Activated T-cell treated with anti-CD3 and anti-CD28 coated beads, Interleukin-2, amount 50 U/mL, for 48 hours (primary cell): Measurements from ENCODE around the gene PCP2.

Source experiments
- DNase-seq, 2 experiments: peaks; one replicate each; pipeline ENCODE4 v3.0.0-alpha.2; 2020

Gene PCP2

DNA sequence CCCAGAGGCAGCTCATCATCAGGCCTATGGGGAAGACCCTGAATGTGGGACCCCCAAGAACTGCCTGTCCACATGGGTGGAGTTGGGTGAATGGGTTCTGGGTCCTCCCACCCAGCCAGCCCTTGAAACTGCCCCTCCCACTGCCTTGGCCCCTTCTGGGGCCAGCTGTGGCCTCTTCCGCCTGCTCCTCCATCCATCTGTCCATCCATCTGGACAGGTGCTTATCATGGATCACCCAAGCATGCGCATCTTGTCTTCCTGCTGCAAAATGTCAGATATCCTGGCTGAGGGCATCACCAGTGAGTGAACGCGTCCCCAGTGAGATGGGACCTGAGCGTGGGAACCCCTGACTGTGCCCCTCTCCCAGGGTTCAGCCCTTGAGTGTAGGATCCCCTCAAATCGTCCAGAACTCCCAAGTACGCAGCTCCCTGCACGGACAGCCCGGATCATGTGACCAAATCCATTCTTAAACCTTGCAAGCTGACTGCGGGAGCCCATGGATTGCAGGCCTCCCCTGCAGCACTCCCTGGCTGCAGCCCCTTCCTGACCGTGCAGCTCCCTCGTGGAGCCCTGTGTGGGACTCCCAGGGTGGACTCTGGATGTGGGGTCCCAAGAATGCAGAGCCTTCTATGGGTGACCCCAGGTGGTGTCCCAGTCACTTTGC, 5.4 kb upstream of the PCP2 start:
- DNase-seq: no peak

DNA sequence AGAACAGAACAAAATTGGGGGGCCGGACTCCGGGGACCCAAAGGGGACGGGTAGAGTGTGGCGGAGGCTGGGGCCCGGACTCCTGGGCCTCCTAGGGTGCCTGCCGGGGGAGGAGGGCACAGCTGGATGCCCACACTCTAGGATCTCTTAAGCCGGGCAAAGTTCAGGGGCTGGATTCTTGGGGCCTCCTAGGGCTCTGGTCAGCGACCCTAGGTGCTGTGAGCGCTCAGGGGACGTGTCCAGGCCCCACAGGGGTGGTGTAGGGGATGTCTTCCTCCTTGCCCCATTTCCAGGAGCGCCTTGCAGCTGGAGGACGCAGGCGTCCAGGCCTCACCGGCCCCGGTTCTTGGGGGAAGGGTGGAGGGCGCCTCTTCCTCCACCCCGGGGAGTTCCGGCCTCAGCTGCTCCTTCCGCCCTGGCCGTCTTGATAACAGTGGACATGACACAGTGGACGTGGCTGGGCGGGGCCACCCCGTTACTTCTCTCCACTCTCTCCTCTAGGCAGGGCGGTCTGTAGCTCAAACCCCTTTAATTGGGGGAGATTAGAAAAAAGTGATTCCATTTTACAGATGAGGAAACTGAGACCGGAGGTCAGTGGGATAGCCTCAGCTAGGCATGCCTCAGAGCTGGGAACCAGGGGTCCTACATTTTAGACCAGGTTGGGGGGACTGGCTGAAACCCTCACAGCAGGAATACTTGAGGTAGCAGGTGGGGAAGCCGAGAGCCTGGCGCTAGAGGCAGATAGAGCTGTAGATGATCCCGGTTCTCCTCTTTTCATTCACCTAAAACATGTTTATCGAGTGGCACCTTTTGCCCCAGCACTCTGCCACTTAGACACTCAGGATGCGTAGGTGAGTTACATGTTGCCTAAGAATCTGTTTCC, 4.1 kb upstream of the PCP2 start:
- no peak for DNase-seq

DNA sequence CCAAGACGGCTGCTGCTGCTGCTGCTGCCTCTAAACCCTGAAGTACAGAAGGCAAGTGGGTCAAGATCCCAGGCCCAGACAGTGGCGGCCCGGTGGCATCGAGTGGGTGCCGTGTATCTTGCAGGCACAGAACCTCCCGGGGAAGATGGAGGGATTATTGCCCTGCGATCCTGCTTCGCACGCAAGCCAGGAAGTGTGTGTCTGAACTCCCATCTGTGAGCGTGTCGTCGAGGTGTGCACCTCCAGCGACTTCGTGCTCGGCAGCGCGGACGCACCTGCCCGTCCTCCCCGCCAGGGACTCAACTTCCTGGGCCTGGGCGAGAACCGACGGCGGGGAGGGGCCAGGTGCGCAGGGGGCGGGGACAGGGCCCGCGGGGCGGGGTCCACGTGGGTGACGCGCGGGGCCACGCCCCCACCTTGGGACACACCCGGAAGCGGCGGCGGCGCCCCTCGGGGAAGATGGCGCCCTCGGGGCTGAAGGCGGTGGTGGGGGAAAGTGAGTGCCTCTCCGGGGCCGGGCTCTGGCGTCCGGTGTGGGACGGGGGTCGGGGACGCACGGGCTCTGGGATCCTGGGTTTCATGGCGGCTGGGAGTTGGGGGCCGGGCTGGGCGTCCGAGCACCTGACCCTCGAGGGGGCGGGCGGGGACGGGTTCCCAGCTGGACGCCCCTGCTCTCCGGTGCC, 3.3 kb upstream of the PCP2 start, which contains the start of gene STXBP2:
STXBP2 (plus strand) TSS at position 420 of the 683 bp plus-strand sequence; CDS start at position 460, 40 bp downstream.
- peak; percentile 95 to 97 for DNase-seq

DNA sequence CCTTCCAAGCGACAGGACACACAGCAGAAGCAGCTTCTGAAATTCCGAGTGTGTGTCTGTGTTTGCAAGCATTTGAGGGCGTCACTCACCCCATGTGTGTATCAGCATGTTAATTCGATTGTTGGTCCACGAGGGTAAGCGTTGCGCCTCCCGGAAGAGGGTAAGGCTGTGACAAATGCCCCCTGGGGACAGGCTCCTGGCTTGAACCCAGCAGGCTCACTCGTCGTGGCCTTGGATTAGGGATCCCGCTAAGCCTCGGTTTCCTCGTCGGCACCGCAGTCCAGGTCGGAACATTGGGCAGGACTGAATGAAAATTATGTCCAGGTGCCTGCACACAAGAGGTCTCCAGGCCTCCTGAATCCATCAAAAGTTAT, 2.8 kb upstream of the PCP2 start:
- DNase-seq: no peak

DNA sequence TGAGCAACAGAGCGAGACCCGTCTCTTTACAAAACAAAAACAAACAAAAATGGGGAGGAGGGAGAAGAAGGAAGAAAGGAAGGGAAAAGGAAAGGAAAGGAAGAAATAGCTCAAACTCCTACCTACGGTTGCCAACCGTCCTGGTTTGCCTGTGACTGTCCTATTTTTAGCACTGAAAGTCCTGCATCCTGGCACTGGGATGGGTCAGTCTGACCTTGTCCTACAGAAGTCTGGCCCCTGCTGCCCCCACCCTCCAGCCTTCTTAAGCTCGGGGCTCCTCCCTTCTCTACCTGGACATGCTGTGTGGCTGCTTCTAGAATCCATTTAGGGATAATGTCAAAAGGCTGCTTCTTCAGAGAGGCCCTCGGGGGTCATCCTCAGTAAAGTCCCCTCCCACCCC, 2.2 kb upstream of the PCP2 start:
- DNase-seq: no peak

DNA sequence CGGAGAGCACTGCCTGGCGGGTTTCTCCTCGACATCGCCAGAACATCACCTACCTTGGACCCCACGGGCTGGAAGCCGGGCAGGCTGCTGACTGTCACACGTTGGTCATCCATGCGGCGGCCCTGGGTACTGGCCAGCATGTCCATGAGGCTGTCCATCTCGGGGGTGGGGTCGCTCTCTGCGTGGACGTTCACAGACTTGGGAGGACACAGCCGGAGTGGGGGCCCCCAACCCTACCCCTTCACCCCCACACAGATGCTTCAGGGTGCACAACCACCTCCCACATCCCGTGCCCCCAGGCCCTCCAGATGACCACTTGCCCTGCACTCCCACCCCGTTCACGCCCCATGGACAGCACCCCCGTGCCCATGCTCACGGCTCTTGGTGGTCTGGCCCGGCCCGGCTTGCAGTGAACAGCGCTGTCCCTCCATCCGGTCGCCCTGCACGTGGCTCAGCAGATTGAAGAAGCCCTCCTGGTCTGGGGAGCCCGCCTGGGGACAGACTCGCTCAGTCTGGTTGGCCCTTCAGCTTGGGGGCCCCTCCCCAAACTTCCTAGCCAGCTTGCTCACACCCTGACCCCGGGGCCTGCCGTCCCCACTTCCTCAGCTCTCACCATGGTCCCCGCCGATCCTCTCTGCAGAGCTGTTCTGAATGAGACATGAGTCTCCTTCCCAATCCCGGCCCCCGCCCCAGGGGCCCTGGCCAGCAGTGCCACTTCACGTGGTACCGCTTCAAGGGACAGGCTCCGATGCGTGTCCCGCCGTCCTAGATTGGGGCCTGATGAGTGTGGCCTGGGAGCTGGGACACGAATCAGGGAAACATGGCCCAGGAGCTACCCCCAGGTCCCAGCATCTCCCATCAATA, 947 bp downstream of the PCP2 start:
- DNase-seq: no peak

DNA sequence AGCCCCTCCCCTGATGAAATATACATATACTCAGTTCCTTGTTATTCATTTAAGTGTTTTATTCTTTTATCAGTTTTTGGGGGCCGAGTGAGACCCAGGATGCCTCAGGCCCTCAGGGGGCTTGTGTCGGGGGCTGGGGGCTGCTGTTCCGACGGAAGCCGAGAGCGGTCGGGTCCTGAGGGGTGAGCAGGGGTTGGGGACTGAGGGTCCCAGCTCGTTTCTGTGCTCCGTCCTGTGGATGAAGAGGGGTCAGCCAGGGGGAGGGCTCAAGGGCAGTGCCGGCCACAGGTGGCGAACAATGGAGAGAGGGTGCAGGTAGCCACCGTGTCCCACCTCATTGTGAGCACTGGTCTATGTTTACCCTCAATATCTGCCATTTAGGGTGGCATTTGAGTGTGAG, 1.9 kb downstream of the PCP2 start:
- DNase-seq: no peak

DNA sequence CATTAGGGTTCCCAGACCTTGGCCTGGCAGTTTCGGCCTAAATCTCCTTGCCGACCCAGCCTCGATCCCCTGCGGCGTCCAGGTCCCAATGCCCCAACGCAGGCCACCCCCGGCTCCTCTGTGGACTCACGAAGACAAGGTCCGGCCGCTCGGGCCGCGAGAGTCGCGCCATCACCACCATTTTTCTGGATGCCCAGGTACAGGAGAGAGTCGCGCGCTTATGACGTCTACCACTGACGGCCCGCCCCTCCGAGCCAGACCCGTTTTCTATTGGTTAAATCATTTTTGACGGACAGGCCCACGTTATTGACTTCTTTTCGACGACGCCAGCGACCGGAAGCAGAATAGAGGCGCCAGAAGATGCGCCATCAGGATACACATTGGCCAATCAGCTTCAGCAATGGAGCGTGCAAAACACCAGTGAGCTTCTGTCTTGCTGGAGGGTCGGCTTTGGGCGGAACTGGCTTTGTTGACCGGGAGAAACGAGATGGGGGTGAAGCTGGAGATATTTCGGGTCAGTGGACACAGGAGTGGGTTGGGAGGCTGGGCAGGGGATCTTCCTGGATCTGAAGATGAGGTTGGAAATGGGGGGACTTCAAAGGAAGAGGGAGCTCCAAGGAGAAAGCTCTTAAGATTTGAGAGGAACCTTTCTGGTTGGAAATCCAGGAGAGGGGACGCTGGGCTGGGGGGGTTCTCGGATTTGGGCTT, 4.0 kb downstream of the PCP2 start, which contains the start of the genes PET100 and XAB2:
PET100 (plus strand) TSS at position 447 of the 708 bp plus-strand sequence; CDS start at position 488, 41 bp downstream.
XAB2 (minus strand) TSS at position 199 of the 708 bp plus-strand sequence; CDS start at position 181, 18 bp downstream.
- peak; percentile 95 to 96 for DNase-seq

DNA sequence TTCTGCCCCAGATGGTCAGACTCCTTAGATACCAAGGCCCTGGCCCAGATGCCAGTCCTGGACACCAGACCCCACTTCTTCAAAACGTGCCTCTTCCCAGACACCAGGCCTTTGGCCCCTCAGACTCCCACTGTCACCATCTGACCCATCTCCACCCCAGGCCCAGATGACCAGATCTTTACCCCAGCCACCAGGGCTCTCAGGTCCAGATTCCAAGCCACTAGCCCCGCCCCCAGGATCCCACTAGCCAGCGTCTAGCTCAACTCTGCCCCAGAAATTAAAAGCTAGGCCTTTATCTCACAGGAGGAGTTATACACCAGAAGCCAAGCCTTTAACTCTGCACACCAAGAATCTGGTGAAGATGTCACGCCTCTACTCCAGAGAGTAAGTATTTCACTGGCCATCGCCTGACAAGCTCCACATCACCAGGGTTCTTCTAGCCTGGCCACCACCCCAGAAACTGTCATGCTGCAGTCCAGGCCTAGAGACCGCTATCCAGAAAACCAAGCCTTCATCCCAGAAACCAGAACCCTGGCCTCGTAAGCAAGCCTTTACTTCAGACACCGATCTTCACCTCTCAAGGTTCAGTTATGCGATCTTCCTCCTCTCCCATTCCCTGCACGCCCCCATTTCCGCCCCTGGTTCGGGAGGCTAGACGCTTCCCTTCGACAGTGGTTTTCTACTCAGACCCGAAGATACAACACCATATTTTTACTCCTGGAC, 4.8 kb downstream of the PCP2 start:
- DNase-seq: no peak

DNA sequence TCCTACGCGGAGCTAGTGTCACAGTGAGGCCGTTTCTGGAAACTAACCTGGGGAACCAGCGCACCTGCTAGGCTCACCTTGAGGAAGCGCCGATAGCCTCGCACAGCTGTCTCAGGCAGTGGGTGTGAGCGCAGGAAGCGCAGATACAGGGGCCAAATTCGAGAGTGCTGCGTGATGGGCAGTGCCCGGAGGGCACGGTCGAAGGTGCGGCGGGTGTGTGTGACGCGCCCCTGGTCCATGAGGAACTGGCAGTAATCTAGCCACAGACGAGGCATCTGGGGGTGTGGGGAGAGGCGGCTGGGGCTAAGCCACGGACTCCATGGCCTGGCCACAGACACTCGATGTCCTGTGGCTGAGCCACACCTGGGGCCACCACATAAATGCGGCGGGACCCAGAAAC, 6.4 kb downstream of the PCP2 start:
- no peak for DNase-seq

DNA sequence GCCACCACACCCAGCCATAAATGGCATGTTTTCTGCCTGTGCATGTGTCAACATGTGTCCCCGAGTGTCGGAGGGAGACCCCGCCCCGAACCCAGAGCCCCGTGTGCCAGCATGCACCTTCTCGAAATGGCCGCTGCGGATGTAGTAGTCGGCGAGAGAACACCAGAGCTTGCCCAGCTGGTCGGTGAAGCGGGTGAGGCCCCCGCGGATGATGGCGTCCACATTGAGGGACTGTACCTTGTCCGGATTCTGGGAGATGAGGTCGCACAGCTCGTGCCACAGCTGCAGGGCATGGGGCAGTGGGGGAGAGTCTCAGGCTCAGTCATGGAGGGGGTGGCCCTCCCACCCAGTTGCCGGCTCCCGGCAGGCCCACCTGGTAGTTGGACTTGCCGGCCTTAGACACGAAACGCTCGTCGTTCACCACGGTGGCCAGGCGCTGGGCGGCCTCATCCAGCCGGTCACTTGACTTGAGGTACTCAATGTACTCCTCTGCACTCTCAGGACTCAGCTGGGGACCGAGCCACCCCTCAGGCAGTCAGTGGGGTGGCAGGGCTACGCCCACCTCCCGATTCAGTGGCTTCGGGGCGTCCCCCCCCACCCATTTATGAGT, 7.7 kb downstream of the PCP2 start:
- no peak for DNase-seq

DNA sequence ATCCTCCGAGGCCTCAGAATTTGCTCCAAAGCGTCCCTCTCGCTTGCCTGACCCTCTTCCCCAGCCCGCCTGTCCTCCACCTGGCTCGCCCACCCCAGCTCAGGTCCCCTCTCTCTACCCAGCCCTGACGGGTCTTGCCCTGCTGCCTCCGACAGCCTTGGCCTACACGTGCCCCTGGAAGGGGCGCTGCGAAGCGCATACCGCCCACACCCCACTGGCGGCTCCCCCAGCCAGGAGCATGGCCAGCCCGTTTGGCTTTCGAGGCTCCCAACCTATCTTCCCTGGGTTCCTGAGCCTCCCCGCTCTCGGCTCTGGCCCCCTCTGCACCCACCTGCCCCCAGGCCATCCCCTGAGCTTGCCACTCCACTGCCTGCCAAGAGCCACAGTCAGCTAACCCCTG, 8.7 kb downstream of the PCP2 start:
- DNase-seq: no peak

DNA sequence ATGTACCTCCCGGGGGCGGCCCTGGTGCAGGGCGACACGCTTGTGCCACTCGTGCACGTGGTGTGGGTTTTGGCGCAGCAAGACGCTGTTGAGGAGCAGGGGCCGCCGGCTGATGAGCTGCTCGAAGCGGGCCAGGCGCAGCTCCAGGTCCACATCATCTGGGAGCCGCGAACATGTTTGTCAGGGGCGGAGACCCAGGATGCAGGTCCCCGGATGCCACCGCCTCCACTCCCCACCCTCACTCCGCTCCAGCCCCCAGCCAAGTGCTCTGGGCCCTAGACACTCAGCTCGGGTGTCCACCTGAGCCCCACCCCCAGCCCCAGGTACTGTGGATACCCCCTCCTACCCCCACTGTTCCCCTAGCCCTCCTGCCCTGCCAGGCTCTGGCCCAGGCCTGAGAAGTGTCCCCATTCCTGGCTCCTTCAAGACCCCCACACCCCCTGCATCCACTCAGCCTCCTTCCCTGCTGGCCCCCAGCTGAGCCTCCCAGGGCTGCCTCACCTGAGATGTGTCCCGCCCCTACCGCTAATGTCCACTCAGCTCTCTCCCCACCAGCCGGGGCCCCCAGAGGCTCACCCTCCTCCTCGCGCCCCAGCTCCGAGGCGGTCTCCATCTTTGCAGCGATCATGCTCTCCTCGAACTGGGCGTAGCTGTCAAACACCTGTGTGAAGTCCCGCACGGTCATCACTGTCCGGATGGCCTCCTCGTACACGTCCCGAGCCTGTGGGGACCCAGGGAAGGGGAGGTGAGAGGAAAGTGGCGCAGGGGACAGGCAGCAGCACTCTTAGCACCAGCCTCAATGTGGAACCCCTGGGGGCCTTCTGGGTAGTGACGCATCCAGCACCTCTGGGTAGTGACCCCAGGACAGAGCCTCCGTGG, 9.6 kb downstream of the PCP2 start:
- no peak for DNase-seq

DNA sequence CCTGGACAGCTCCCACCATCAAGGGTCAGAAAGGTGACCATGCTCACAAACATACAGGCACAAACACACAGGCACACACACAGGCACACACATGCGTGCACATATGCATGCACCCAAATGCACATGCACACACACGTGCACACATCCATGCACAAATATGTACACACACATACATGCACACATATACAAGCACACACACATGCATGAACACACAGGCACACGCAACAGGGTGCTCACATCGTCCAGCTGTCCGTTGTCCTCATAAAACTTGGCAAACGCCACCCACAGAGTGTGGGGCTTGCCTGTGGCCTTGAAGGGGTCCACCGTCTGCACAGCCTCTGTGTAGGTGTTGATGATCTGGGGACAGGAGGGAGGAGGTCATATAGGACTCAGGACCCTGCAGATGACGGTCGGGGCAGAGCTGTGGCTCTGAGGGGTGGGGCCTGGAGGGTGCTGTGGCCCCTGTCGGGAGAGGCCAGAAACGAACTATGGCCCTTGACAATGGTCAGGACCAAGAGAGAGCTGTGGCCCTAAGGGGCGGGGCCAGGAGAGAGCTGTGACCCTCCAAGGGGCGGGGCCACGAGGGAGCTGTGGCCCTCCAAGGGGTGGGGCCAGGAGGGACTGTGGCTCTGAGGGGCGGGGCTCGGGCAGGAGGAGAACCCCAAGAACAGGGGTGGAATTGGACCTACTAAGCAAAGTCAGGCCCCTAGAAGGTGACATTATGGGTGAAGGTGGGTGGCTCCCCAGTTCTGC, 10.4 kb downstream of the PCP2 start:
- peak in 1 of 2 experiments; percentile 45 for DNase-seq

DNA sequence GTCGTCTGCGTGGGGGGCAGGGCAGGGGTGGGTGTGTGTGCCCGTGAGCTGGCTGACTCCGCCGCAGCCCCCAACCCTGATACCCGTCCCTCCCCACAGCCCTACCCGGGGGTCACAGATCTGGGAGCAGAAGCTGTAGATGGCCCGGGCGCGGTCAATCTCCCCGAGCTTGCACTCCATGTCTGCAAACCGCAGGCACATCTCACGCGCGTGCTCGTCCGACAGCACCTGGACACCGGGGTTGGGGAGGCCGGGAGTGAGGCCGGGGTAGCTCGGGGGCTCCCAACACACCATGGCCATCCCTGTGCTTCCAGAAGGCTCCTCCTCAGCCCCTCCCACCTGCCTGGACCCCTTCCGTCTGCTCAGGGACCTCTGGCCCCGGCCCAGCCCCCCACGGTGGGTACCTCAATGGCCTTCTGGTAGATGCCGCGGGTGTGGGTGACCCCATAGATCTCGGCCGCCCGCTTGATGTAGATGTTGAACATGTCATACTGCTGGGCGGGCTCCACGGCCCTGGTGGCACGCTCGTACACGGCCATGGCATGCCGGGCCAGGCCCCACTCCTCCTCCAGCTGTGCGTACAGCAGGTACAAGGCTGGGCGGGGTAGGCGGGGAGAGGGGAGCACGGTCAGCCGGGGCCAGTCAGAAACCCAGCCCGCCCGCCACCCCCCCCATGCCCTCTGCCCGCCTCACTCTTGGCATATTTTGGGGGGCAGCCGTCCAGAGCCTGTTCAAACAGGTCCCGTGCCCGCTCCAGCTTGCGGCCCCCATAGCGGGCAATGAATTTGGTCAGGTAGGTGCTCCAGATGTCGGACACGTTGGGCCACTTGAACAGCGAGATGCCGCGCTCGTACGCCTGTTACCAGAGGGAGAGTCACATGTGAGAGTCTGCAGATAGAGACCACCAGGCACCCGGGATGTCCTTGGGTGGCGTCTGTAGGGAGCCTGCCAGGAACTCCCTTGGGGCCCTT, 12.8 kb downstream of the PCP2 start:
- DNase-seq: no peak

DNA sequence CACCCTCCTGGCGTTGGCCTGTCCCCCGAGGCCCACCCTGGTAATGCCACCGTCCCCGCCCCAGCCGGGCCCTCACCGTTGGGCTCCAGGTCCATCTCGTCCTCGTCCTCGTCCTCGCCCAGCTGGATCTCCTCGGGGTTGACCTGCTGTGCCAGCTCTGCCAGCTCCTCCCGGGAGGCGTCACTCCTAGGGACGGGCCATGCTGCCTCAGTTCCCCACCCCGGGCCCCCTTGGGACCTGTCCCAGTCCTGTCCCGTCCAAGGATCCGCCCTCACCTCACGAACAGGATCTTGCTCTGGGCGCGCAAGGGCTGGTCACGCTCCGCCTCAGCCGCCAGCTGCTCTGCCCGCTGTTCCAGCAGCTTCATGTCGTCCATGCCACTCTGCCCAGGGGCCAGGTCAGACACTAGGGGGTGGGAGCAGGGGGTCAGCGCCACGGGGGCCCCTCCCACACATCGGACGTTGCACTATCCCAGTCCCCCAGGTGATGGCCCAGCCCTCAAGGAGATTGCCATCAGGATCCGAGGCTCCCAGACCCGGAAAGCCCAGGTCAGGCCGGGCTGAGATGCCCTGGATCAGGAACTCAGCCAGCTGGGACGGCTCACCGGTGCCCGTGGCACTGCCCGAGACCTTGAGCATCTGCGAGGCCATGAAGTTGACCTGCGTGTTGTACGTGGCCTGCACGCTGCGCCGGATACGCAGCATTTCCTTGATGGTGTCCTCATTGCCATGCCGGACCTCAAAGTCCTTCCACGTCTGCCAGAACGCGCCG, 13.7 kb downstream of the PCP2 start:
- no peak for DNase-seq
